HG02642 (cell line): ENCODE data around the gene AKAP10.
"Not testable (repeated sequence)": the region's sequence is repeated elsewhere in the genome, so short reads cannot be mapped to it uniquely, and the experiment has no call there.

Experiments
- ATAC-seq: cut with Tn5 transposase; IDR thresholded peaks from one replicate; pipeline ENCODE4 v1.9.1; 2021; ENCODE audit warnings: mild to moderate bottlenecking; ENCODE audit not compliant: unreplicated experiment, poor library complexity

The AKAP10 gene

DNA sequence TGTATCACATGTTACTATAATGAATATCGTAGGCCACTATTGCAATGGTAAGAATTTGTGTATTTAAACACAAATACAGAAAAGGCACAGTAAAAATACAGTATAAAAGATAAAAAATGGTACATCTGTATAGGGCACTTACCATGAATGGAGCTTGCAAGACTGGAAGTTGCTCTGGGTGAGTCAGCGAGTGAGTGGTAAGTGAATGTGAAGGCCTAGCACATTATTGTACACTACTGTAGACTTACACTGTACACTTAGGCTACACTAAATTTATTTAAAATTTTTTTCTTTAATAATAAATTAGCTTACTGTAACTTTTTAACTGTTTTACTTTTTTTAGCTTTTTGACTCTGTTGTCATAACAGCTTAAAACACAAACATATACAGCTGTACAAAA lies 42.5 kb downstream of the AKAP10 start:
- no peak for ATAC-seq

DNA sequence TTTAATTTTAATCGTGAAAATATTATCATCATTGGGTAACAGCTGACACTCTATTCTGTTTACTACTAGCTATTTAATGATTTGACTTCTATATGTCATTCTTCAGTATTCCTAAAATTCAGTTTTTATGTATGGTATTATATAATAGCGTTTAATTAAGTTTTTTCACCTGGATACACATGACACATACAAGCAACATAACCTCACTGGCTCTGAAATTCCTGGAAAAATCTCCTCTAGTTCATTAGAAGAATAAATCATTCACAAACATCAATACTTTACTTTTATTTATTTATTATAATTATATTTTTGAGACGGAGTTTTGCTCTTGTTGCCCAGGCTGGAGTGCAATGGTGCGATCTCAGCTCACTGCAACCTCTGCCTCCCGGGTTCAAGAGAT lies 44.0 kb downstream of the AKAP10 start:
- ATAC-seq, result no peak

DNA sequence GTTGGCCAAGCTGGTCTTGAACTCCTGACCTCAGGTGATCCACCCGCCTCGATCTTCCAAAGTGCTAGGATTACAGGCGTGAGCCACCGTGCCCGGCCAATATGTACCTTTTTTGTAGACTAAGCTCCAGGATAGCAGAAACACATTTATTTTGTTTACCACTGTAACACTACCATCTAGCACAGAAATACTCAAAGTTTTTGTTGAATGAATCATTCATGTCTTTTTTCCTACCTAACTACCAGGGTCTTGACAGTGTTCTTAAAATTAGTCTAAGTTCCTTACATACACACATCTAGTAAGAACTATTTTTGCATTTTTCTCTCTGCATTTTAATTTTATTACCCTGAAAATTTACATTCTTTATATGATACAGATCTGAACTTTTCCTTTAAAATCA lies 44.4 kb downstream of the AKAP10 start:
- no peak for ATAC-seq

DNA sequence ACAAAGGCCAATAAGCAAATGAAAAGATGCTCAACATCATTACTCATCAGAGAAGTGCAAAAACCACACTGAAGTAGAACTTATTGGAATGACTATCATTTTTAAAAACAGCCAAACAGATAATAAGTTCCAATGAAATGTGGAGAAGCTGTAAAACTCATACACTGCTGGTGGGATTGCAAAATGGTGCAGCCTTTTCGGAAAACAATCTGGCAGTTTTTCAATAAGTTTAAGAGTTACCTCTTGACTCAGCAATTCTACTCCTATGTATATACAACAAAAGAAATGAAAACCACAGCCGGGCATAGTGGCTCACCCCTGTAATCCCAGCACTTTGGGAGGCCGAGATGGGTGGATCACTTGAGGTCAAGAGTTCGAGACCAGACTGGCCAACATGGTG lies 49.3 kb downstream of the AKAP10 start:
- no peak for ATAC-seq

DNA sequence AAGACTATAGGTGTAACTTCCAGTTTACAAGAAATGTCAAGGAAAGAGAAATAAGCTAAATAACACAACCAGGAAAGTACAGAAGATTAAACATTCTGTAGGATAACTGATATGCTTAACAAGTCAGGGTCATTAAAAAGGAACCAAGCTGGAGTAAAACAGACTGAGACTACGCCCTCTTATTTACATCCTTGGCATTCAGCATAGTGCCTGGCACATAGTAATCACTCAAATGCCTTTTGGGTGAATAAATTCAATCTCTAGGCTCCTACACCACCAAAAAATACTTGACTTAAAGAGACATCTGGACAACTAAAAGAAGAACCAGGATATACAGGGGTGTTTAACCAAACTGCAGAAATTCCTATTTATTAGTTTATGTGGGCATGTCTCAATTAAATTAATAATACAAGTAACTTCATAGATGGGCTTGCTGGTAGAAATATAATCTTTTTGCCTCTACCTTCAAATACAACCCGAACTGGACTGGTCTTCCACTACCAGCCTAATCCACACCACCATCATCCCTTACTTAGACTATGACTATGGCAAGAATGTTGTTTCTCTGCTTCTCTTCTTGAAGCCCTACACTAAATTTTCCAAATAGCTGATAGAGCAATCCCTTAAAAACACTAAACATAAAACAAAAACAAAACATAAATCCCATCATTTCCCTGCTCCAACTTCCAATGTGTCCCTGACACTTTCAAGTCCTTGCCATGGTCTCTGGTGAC lies 62.2 kb downstream of the AKAP10 start:
- ATAC-seq, result no peak

DNA sequence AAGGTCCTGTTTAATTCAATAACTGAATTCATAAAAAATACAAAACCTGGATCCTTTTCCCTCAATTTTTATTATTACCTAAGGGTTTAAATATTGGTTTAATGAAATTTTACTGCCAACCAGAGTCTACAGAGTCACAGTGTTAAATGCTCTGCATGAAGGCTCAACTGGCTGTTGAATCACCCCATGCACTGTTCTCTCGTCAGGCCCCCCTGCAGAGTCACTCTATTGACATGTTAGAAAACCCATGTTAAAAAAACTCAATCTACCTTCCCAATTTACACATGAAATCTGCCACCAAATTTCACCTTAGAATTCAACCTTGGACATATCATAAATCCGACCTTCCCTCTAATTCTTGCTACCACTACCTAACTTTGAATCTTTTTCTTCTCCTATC lies 66.6 kb downstream of the AKAP10 start:
- ATAC-seq, result no peak

DNA sequence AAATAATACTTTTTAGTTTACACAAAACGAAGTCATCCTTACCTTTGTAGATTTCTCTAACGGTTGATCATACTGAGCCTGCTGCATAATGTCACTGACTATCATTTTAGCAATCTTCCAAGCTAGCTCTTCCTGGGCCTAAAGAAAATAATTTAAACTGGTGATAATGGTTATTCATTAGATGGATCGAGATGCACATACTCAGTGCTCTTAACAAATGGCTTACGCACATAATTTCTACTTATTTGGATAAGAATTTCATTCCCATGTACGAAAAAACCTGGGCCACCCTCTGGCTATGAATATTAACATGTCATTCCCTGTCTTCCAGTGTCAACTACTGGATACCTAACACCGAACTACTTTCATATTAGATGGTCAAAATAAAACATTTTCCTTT lies 68.5 kb downstream of the AKAP10 start:
- no peak for ATAC-seq

DNA sequence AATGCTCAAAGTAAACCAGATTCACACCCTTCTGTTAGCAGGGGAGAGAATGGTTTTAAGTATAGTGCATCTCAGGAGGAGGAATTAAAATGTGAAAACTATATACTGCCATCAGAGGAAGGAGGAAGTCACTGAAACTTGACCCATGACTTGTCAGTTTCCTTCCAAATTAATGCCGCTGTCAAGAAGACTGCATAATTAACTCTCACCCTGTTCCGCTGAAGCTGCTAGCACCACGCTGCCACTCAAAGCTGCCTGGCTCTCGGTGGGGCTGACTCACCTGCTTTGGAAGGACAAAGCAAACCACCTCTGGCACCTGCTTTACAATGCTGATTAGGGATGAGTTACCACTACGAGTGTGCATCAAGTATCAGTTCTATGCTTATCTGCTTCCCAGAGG lies 72.1 kb downstream of the AKAP10 start:
- no peak for ATAC-seq

DNA sequence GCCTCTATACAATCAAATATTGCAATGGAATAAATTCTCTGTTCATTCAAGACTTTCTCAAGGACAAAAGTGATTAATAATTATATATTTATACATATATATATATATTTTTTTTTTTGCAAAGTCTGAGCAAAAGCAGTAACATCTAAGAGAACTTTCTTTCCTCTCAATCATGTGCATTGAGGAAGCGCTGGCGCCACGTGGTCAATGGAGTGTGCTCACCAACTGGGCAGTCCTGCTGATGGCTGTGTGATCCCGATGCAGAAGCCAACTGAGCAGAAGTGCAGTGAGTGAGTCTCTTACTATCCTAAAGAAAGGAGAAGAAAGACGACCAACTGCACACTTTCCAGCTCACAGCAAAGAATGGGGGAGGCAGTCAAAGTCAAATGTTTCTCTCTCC lies 72.7 kb downstream of the AKAP10 start:
- no peak for ATAC-seq

DNA sequence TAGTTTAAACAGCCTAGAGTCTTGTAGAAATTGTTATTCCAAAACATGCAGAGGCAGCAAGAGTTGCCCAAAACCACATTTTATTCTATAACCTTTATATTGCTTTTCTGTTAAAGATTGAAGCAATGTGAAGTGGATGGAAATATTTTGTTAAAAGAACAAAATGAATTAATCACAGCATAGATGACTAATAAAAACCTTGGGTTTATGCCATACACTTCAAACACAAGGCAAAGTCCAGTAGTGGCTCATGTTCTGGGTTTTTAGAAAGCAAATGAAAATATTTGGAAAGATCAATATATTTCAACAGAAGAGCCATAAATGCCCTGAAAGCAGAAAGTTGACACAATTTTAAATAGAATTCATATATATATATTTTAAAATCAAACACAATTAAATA lies 73.2 kb downstream of the AKAP10 start:
- no peak for ATAC-seq

DNA sequence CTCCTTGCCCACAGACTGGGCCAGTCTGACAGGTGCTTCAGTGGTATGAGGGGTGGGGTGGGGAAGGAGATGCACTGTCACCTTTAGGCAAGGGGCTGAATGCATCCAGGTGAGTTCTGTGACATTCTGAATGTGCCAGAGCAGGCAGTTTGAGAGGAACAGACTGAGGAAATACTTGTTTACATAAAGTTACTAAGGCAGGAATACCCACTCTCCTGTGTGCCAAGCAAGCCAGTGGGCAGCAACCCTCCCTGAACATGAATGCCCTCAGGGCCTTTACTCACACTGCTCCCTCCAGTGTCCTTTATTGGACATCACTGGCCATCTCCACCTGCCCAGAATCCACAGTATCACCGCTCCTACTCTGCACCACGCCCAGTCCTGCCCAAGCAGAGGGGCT lies 76.8 kb downstream of the AKAP10 start:
- no peak for ATAC-seq

DNA sequence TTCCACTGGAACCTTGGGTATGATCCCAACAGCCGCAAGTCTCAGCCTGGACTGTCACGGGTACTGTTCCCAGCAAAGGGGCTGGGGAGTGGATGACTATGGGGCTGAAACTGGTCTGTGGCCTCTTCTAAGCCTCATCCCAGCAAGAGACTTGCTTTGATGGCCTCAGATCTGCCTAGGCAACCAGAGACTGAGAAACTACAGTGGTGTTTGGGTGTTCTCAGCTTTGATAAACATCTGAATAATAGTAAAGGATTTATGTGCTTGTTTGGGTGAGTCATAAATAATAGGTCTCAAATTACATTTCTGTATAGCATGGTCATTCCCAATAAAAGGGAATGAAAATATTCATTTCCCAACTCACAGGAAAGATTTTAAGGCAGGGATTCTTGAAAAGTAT lies 79.7 kb downstream of the AKAP10 start:
- ATAC-seq, result no peak

DNA sequence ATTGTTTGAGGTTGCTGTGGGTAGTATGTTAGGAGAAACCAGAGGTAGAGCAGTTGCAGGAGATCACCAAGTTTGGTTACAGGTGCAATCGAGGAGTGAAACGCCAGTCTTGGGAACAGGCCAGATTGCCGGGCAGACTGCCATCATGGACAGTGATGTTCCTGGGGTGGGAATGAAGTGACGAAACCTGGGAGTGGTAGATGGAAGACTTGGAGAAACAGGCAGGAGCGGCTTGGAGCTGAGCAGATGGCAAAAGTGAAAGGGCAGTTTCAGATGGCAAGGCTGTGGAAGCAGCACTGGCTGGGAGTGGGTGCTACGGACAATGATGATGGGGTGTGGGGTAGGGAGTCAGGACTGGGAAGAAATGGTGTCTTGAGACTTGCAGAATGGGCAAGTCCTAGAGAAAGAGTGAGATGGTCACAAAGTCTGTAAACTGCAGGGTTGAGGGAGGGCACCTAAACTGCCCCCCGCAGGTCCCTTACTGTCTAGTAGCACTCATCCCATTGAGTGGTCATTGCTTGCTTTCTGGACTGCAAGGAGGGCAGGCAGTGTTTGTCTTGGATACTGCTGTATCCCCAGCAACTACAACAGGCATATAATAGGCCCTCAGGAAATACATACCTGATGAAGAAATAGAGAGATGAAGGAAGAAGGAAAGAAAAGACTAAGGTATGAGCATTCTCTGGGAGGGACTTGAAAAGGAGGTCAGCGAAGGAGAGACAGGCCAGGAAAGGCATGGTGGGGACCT lies 80.4 kb downstream of the AKAP10 start:
- ATAC-seq, result no peak

DNA sequence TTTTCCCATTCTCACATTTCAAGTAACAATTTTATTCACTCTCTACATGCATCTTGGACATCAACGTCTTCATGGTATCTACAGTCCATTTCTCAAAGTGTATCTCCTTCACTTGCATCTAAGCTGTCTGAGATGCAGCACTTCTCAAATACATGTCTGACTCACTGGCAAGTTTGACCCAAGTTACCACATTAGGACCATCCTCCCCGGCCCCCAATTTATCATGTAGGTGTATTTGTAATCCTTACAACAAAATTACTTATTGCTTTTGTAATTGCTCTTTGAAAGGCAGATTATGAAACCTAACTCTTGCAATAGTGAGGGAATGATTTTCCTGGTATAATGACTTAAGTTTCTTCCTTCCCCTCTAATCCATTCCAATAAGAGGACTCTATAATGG lies 80.9 kb downstream of the AKAP10 start:
- ATAC-seq, result no peak

DNA sequence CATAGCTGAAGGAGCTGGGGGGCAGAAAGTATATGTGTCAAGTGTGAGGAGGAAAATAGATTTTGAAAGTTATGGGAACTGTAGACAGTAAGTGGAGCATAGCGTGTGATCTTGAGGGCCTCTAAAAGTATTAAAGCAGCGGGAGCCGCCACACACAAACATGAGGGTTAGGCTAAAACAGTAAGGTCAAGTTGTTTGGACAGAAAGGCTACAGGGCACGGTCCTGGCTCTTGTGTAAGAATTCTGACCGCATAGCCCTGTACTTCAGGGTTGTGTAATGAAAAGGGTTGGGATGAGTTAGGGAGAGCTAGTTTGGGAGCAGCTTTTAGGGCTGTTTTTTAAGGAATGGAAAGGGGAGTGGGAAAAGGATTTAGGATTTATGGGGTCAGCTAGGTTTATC lies 87.1 kb downstream of the AKAP10 start:
- not testable (repeated sequence) for ATAC-seq

DNA sequence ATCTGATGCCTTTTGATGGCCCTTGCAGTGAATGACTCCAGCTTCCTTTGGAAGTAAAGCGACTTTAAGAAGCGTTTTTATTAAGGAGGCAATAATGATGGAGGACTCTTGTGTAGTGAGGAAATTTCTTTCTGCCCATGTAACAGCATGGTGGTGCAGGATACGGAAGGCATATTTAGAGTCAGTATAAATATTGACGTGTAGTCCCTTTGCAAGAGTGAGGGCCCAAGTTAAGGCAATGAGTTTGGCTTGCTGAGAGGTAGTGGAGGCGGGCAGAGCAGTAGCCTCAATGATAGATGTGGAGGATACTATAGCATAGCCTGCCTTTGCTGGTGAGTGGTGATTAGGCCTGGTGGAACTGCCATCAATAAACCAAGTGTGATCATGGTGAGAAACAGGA lies 87.6 kb downstream of the AKAP10 start:
- ATAC-seq, result not testable (repeated sequence)

DNA sequence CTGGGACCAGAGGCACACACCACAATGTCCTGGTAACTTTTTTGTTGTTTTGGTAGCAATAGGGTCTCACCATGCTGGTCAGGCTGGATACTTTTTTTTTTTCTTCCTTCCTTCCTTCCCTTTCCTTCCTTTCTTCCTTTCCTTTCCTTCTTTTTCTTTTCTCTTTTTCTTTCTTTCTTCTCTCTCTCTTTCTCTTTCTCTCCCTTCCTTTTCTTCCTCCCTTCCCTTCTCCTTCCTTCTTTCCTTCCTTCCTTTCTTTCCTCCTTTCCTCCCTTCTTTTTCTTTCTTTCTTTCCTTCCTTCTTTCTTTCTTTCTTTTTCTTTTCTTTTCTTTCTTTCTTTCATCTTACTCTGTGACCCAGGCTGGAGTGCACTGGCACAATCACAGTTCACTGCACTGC lies 91.5 kb downstream of the AKAP10 start:
- no peak for ATAC-seq

DNA sequence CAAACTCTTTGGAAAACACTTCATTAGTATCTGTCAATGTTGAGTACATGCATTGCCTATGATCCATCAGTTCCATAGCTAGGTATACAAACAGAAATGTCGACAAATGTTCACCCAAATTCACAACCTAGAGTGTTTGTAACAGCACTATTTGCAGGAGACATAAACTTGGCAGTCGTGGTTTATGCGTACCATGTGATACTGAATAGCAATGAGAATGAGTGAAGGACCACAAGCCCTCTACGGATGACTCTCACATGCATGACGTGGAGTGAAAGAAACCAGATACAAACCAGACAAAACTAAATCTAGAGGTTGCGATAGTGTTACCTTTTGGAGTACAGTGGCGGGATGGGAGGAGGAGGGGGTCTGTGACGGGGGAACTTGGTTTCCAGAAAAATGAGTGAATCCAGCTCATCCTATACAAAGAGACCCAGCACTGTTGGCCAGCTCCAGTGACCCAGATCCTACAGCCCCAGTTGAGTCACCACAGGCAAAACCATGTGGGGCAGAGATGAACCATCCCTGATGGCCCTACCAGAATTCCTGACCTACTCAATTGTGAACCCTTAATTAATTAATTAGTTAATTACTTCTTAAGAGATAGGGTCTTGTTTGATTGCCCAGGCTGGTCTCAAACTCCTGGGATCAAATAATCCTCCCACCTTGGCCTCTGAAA lies 94.0 kb downstream of the AKAP10 start:
- ATAC-seq, result no peak

DNA sequence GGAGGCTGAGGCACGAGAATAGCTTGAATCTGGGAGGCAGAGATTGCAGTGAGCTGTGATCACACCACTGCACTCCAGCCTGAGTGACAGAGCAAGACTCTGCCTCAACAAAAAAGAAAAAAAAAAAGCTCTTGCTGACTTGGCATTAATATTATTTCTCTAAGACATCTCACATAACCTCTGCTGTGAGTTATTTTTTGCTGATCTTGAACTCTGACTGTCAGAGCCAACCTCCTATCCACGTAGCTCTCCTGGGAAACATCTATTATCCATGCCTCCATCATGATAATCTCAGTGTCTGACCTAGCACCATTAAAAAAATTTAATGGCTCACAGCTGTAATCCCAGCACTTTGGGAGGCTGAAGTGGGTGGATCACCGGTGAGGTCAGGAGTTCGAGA lies 97.2 kb downstream of the AKAP10 start:
- no peak for ATAC-seq

DNA sequence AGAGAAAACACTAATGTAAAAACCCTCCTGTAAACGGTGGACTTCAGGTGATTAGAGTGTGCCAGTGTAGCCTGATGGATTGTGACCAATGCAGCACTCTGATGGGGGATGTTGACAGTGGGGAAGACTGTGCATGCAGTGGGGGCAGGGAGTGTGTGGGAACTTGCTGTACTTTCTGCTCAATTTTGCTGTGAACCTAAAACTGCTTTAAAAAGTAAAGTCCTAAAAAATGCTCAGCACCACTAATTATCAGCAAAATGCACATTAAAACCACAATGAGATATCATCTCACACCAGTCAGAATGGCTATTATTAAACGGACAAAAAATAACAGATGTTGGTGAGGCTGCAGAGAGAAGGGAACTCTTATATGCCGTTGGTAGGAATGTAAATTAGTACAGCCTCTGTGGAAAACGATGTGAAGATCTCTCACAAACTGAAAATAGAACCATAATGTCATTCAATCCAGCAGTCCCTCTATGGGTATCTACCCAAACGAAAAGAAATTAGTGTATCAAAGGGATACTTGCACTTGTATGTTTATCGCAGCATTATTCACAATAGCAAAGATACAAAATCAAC lies 100.2 kb downstream of the AKAP10 start:
- no peak for ATAC-seq

DNA sequence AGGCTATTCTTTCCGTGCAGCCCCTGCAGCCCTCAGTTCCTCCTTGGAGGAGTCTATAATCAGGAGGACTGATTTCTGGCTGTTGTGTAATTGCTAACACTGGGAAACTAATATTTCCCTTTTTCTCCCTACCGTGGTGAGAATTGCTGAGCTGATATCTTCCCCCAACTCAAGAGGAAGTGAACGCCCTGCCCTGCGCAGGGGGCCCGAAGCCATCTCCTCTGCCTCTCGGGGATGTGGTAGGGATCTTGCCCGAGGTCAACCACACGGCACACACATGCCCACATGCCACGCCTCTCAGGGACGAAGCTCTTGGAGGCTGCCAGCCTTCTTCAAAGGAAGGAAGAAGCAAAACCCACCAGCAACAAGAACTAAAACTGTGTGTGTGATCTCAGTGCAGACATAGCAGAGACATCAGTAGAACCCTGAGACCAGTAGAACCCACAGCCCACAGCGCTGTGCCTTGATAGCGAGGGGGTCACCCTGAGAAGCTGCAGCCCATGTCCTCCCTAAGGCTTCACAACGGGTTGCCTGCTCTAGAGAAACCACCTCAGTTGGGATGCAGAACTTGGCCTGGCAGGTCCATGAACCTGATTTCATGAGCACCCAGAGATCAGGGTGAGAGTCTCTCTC lies 101.0 kb downstream of the AKAP10 start:
- ATAC-seq, result no peak
